ENCODE data around the gene PKMYT1.

PKMYT1 gene

GRCh38 chr16:2980227-2981176 is at the start of gene PKMYT1:
PKMYT1 (minus strand) TSS chr16:2980446; CDS start chr16:2979657, 789 bp downstream.
- DNase-seq (ENCODE audit: low read depth, low spot score) = no peak

GRCh38 chr16:3029491-3030221 is 49.4 kb upstream of the PKMYT1 start:
- DNase-seq (ENCODE audit: low read depth, low spot score) = no peak

- DNase-seq (ENCODE audit: low read depth, low spot score) = no peak
Measured at GRCh38 chr16:3028716-3029319, 48.6 kb upstream of the PKMYT1 start.

- DNase-seq (ENCODE audit: low read depth, low spot score) = no peak
Measured at GRCh38 chr16:3027983-3028715, 47.9 kb upstream of the PKMYT1 start.

GRCh38 chr16:3027489-3027795 is 47.2 kb upstream of the PKMYT1 start:
- no peak for DNase-seq (ENCODE audit: low read depth, low spot score)

- no peak for DNase-seq (ENCODE audit: low read depth, low spot score)
Measured at GRCh38 chr16:3026609-3027488, 46.6 kb upstream of the PKMYT1 start.

- DNase-seq (ENCODE audit: low read depth, low spot score) = no peak
Measured at GRCh38 chr16:3026003-3026378, 45.7 kb upstream of the PKMYT1 start.

- no peak for DNase-seq (ENCODE audit: low read depth, low spot score)
Measured at GRCh38 chr16:3025032-3026002, 45.1 kb upstream of the PKMYT1 start.

GRCh38 chr16:3023669-3024478 is 43.6 kb upstream of the PKMYT1 start, which contains the start of the genes HCFC1R1 and THOC6:
HCFC1R1 (minus strand) TSS chr16:3023942; CDS start chr16:3023941, 1 bp downstream.
THOC6 (plus strand) TSS chr16:3024035; CDS start chr16:3024327, 292 bp downstream.
- DNase-seq (ENCODE audit: low read depth, low spot score) = no peak

- no peak for DNase-seq (ENCODE audit: low read depth, low spot score)
Measured at GRCh38 chr16:3023415-3023668, 43.1 kb upstream of the PKMYT1 start.

GRCh38 chr16:3022684-3023414 is 42.6 kb upstream of the PKMYT1 start:
- DNase-seq (ENCODE audit: low read depth, low spot score) = no peak

- DNase-seq (ENCODE audit: low read depth, low spot score) = no peak
Measured at GRCh38 chr16:3022208-3022683, 42.0 kb upstream of the PKMYT1 start.

GRCh38 chr16:3021449-3022207 is 41.4 kb upstream of the PKMYT1 start:
- no peak for DNase-seq (ENCODE audit: low read depth, low spot score)

- no peak for DNase-seq (ENCODE audit: low read depth, low spot score)
Measured at GRCh38 chr16:3020604-3021448, 40.6 kb upstream of the PKMYT1 start.

- no peak for DNase-seq (ENCODE audit: low read depth, low spot score)
Measured at GRCh38 chr16:3020247-3020603, 40.0 kb upstream of the PKMYT1 start, which contains the start of gene TNFRSF12A. TNFRSF12A (plus strand) TSS chr16:3020368; CDS start chr16:3020398, 30 bp downstream.

- no peak for DNase-seq (ENCODE audit: low read depth, low spot score)
Measured at GRCh38 chr16:3019594-3020246, 39.5 kb upstream of the PKMYT1 start.
